ENCODE measurements around the gene PAPPA2.

- TF ChIP-seq, protein P1, sequence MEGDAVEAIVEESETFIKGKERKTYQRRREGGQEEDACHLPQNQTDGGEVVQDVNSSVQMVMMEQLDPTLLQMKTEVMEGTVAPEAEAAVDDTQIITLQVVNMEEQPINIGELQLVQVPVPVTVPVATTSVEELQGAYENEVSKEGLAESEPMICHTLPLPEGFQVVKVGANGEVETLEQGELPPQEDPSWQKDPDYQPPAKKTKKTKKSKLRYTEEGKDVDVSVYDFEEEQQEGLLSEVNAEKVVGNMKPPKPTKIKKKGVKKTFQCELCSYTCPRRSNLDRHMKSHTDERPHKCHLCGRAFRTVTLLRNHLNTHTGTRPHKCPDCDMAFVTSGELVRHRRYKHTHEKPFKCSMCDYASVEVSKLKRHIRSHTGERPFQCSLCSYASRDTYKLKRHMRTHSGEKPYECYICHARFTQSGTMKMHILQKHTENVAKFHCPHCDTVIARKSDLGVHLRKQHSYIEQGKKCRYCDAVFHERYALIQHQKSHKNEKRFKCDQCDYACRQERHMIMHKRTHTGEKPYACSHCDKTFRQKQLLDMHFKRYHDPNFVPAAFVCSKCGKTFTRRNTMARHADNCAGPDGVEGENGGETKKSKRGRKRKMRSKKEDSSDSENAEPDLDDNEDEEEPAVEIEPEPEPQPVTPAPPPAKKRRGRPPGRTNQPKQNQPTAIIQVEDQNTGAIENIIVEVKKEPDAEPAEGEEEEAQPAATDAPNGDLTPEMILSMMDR (IDR thresholded peaks at IDR 0.05), result no peak
- no peak for TF ChIP-seq EZH2 (IDR thresholded peaks at IDR 0.05; ENCODE audit: borderline replicate concordance, insufficient read depth, low read depth, low read length, poor library complexity, severe bottlenecking)
Measured at GRCh38 chr1:176612791-176613190, 149.8 kb downstream of the PAPPA2 start.

Measured in B cell (primary cell).